CD4-positive, alpha-beta T cell (primary cell): ENCODE results near the gene ING3. TPM values are rescaled to one million over a fixed set of nuclear protein-coding genes. Genes with fewer than 3 reads are reported as not detected.

ENCODE experiments used
- ATAC-seq: fragments of 200-7000 bp; cut with Tn5 transposase; one replicate; pipeline ENCODE4 v1.10.0; 2022; ENCODE audit warnings: mild to moderate bottlenecking; ENCODE audit not compliant: poor library complexity
- CTCF ChIA-PET: fragments of 350-600 bp; sonication (Branson Sonifier 250); formaldehyde crosslinking; loops from one replicate; lab custom pipeline; 2021; ENCODE audit warnings: antibody characterized with exemption, inconsistent platforms; lab: Charles Lee
- POLR2A ChIA-PET: fragments of 350-600 bp; sonication (Branson Sonifier 250); formaldehyde crosslinking; loops from one replicate; lab custom pipeline; 2021; ENCODE audit warnings: antibody characterized with exemption, inconsistent platforms; lab: Charles Lee
- DNase-seq, 14 experiments: peaks; one replicate each; pipeline ENCODE4 v3.0.0-alpha.2; 2013 to 2020; ENCODE audit warnings: mixed read lengths in 2 of 14
- H3K27ac ChIP-seq, 2 donors: one replicate each; pipeline versions ENCODE4 v1.5.1 to v1.7.0; 2013; ENCODE audit warnings: low read length in 2 of 2, low read depth in 1 of 2, mild to moderate bottlenecking in 1 of 2
- H3K27me3 ChIP-seq, 2 experiments: 1 replicate in 1 of 2; 2 replicates in 1 of 2; pipeline versions ENCODE4 v1.6.1 to v1.7.0; 2013; ENCODE audit warnings: low read length in 2 of 2, control low read depth in 1 of 2, mild to moderate bottlenecking in 1 of 2, moderate library complexity in 1 of 2; ENCODE audit not compliant: insufficient read depth in 2 of 2, control insufficient read depth in 1 of 2
- H3K36me3 ChIP-seq: one replicate; pipeline ENCODE4 v1.6.1; 2013; ENCODE audit warnings: low read length, control low read depth; ENCODE audit not compliant: insufficient read depth
- H3K4me1 ChIP-seq: one replicate; pipeline ENCODE4 v1.6.1; 2013; ENCODE audit warnings: low read length, control low read depth; ENCODE audit not compliant: insufficient read depth
- H3K4me3 ChIP-seq: one replicate; pipeline ENCODE4 v1.5.1; 2013; ENCODE audit warnings: mild to moderate bottlenecking, low read length, moderate library complexity
- H3K9me3 ChIP-seq, 2 experiments: 1 replicate in 1 of 2; 2 replicates in 1 of 2; pipeline versions ENCODE4 v1.6.1 to v1.7.0; 2013; ENCODE audit warnings: low read length in 2 of 2, mild to moderate bottlenecking in 2 of 2, control low read depth in 1 of 2, moderate library complexity in 1 of 2; ENCODE audit not compliant: control insufficient read depth in 1 of 2, insufficient read depth in 1 of 2
- H3K27ac Mint-ChIP-seq: one replicate; pipeline ENCODE4 v1.8.0; 2020; ENCODE audit warnings: mixed read lengths
- H3K27me3 Mint-ChIP-seq: one replicate; pipeline ENCODE4 v1.8.0; 2021; ENCODE audit warnings: mixed read lengths
- H3K36me3 Mint-ChIP-seq: one replicate; pipeline ENCODE4 v1.8.0; 2021; ENCODE audit warnings: low read depth, mixed read lengths
- H3K4me1 Mint-ChIP-seq: one replicate; pipeline ENCODE4 v1.8.0; 2021; ENCODE audit warnings: low read depth, mixed read lengths
- H3K4me3 Mint-ChIP-seq: one replicate; pipeline ENCODE4 v1.8.0; 2020; ENCODE audit warnings: mild to moderate bottlenecking, mixed read lengths
- H3K9me3 Mint-ChIP-seq: one replicate; pipeline ENCODE4 v1.8.0; 2020; ENCODE audit warnings: mixed read lengths
- CTCF ChIP-seq: fragments of 200-600 bp; IDR thresholded peaks from one replicate; pipeline ENCODE4 v1.8.0; 2022; ENCODE audit warnings: antibody characterized with exemption, mild to moderate bottlenecking
- intact Hi-C, 2 experiments: fragments of 100-400 bp; cut with DNase I in 1 of 2; cut with micrococcal nuclease in 1 of 2; formaldehyde crosslinking; loops; one replicate each; pipeline versions ENCODE4 v1.15.1 to v1.9.0; 2023 to 2025; cut with DNase I, micrococcal nuclease
- total RNA-seq, 174 experiments: library from RNA in 2 of 174; stranded (reverse) in 2 of 174; gene quantifications; one replicate each; pipeline ENCODE4 v1.2.3 and lab custom pipeline; 2021 to 2026

ING3 gene
- total RNA-seq, 2 experiments from 2014 or later: 37.9 to 39.3 TPM

GRCh38 chr7:120941856-120942255 lies 8.7 kb upstream of the ING3 start:
- no peak overlapping the region for H3K27ac Mint-ChIP-seq
- H3K9me3 Mint-ChIP-seq: no peaks in the 10 kb centered on the region
- Histone ChIP-seq H3K9me3 (no peaks in the 10 kb centered on the region), H3K27me3 (no peaks in the 10 kb centered on the region), H3K4me1 (no peaks in the 10 kb centered on the region), H3K36me3 (no peaks in the 10 kb centered on the region), H3K27ac (no peak overlapping the region), H3K4me3 (no peak overlapping the region)
- intact Hi-C loops: loop anchor here in 1 of 2 experiments (5.0 kb wide), 1 partner anchor 150 kb away; no protein-coding TSS in a partner anchor
- no peaks in the 10 kb centered on the region for H3K4me1 Mint-ChIP-seq
- CTCF ChIA-PET: no interaction called here
- peaks cover 4% of the 10 kb centered on the region for H3K27me3 Mint-ChIP-seq
- POLR2A ChIA-PET: no interaction called here
- TF ChIP-seq CTCF: no peak
- H3K4me3 Mint-ChIP-seq: no peak overlapping the region
- ATAC-seq (no peak), DNase-seq (no peak)
- H3K36me3 Mint-ChIP-seq: no peaks in the 10 kb centered on the region

DNA sequence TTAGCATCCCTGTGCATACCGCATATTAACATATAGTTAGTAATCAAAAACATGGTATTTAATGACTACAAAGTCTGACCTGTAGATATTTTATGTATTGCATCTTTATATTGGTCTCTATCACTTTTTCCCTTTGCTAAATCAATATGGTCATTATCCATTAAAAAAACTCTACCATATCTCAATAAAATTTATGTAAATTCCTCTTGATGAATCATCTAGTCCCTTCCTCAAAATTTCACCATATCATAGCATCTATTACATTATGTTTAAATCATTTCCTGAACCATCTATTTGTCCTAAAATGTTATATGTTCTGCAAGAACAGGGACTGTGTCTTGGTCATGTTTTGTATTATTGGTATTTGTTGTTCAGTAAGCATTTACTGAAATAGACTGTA lies 7.7 kb upstream of the ING3 start:
- no peaks in the 10 kb centered on the region for H3K4me1 Mint-ChIP-seq
- no peak for DNase-seq
- intact Hi-C loops: loop anchor here in 1 of 2 experiments (5.0 kb wide), 1 partner anchor 151 kb away; no protein-coding TSS in a partner anchor
- ChIA-PET CTCF (no interaction called here), POLR2A (no interaction called here)
- Histone ChIP-seq H3K9me3 (no peaks in the 10 kb centered on the region), H3K27ac (no peak overlapping the region), H3K4me3 (no peak overlapping the region), H3K4me1 (no peaks in the 10 kb centered on the region), H3K36me3 (no peaks in the 10 kb centered on the region), H3K27me3 (peaks cover 0 to 3% of the 10 kb centered on the region in 2 experiments)
- TF ChIP-seq CTCF: no peak
- no peak overlapping the region for H3K27ac Mint-ChIP-seq
- H3K27me3 Mint-ChIP-seq: peaks cover 9% of the 10 kb centered on the region
- no peak for ATAC-seq
- no peaks in the 10 kb centered on the region for H3K36me3 Mint-ChIP-seq
- H3K4me3 Mint-ChIP-seq: no peak overlapping the region
- no peaks in the 10 kb centered on the region for H3K9me3 Mint-ChIP-seq

- Histone ChIP-seq H3K4me1 (no peaks in the 10 kb centered on the region), H3K27ac (no peak overlapping the region), H3K36me3 (no peaks in the 10 kb centered on the region), H3K4me3 (no peak overlapping the region), H3K9me3 (no peaks in the 10 kb centered on the region), H3K27me3 (peaks cover 0 to 3% of the 10 kb centered on the region in 2 experiments)
- ChIA-PET CTCF (no interaction called here), POLR2A (no interaction called here)
- peaks cover 10% of the 10 kb centered on the region for H3K4me1 Mint-ChIP-seq
- H3K36me3 Mint-ChIP-seq: no peaks in the 10 kb centered on the region
- ATAC-seq (no peak), DNase-seq (no peak)
- no peaks in the 10 kb centered on the region for H3K9me3 Mint-ChIP-seq
- no peak overlapping the region for H3K27ac Mint-ChIP-seq
- H3K27me3 Mint-ChIP-seq: peaks cover 9% of the 10 kb centered on the region
- no peak overlapping the region for H3K4me3 Mint-ChIP-seq
- intact Hi-C loops: loop anchor here (5.0 kb wide), 1 partner anchor 153 kb away; no protein-coding TSS in a partner anchor
- no peak for TF ChIP-seq CTCF
Measured at GRCh38 chr7:120944826-120945562, 5.6 kb upstream of the ING3 start.
